ENCODE measurements around the gene CREB5.

DNA sequence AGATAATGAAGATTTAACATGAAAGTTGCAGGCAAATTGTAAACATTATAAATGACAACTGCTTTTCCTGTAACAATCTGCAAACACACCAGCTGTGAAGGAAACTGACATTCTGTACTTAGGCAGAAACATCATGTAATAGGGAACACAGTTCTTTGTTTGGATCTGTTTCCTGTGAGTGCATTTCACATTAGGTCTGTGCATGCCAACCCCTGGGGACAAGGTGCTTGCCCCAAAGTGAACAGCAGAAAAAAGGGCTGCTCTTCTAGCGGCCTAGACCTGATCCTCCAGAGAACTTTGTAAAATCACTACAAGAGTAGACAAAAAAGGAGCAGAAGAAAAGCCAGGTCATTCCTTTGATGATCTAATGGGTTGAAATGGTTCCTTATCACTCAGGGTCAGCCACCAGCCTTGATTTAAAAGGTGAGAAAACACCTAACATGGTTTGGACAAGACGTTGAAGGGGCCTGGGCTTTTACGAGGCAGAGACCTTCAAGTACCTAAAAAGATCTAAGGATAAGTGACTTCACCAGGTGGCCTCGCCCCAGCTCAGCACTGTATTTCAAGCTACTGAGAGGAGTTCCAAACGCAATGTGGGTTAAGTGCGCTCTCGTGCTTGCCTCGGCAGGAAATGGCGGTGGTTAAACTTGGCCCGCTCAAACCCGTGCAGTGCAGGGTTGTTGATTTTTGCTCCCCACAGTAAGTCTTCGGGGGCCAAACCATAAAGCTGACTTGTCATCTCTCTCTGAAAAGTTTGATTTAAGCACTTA lies 249.7 kb downstream of the CREB5 start:
- TF ChIP-seq CTCF (conservative IDR thresholded peaks at IDR 0.05; ENCODE audit: low read length) (no peak), EZH2phosphoT487 (IDR thresholded peaks at IDR 0.05; ENCODE audit: borderline replicate concordance) (no peak)

Measured in Loucy (cell line).